CD8-positive, alpha-beta memory T cell (primary cell): Measurements from ENCODE around the gene SNX18. TPM values are rescaled to one million over a fixed set of nuclear protein-coding genes. Genes with fewer than 3 reads are reported as not detected.

Experiments used
- CTCF ChIA-PET: fragments of 350-600 bp; sonication (Branson Sonifier 250); formaldehyde crosslinking; loops from one replicate; lab custom pipeline; 2021; ENCODE audit warnings: antibody characterized with exemption; lab: Charles Lee
- POLR2A ChIA-PET: fragments of 350-600 bp; sonication (Branson Sonifier 250); formaldehyde crosslinking; loops from one replicate; lab custom pipeline; 2021; ENCODE audit warnings: antibody characterized with exemption; lab: Charles Lee
- DNase-seq, 5 donors: peaks; one replicate each; pipeline versions ENCODE4 v3.0.0 to v3.0.0-alpha.2; 2020 to 2022; ENCODE audit warnings: mixed read lengths in 1 of 5
- H3K27ac ChIP-seq: one replicate; pipeline ENCODE4 v1.7.0; 2013; ENCODE audit warnings: low read depth, mild to moderate bottlenecking, low read length, moderate library complexity
- H3K27me3 ChIP-seq: 2 replicates; pipeline ENCODE4 v1.7.0; 2013; ENCODE audit warnings: low read length, mild to moderate bottlenecking; ENCODE audit not compliant: insufficient read depth, poor library complexity, severe bottlenecking
- H3K36me3 ChIP-seq: 2 replicates; pipeline ENCODE4 v1.7.0; 2013; ENCODE audit warnings: mild to moderate bottlenecking, low read length, moderate library complexity; ENCODE audit not compliant: insufficient read depth
- H3K4me1 ChIP-seq: 2 replicates; pipeline ENCODE4 v1.7.0; 2013; ENCODE audit warnings: mild to moderate bottlenecking, low read length, moderate library complexity; ENCODE audit not compliant: insufficient read depth
- H3K4me3 ChIP-seq: 2 replicates; pipeline ENCODE4 v1.7.0; 2013; ENCODE audit warnings: mild to moderate bottlenecking, low read length
- H3K9me3 ChIP-seq: 2 replicates; pipeline ENCODE4 v1.7.0; 2013; ENCODE audit warnings: mild to moderate bottlenecking, low read length
- H3K27ac Mint-ChIP-seq, 8 donors: one replicate each; pipeline ENCODE4 v1.8.0; 2020 to 2021; ENCODE audit warnings: mixed read lengths in 8 of 8, mild to moderate bottlenecking in 6 of 8, inconsistent platforms in 3 of 8, moderate library complexity in 3 of 8
- H3K27me3 Mint-ChIP-seq, 2 donors: one replicate each; pipeline ENCODE4 v1.8.0; 2020 to 2021; ENCODE audit warnings: mixed read lengths in 2 of 2, mild to moderate bottlenecking in 1 of 2, moderate library complexity in 1 of 2
- H3K36me3 Mint-ChIP-seq, 3 donors: one replicate each; pipeline ENCODE4 v1.8.0; 2020 to 2021; ENCODE audit warnings: mixed read lengths in 3 of 3, inconsistent platforms in 1 of 3, mild to moderate bottlenecking in 1 of 3
- H3K4me1 Mint-ChIP-seq, 3 donors: one replicate each; pipeline ENCODE4 v1.8.0; 2020 to 2021; ENCODE audit warnings: mixed read lengths in 3 of 3, inconsistent platforms in 1 of 3, mild to moderate bottlenecking in 1 of 3
- H3K4me3 Mint-ChIP-seq, 7 donors: one replicate each; pipeline ENCODE4 v1.8.0; 2020 to 2021; ENCODE audit warnings: mixed read lengths in 7 of 7, mild to moderate bottlenecking in 6 of 7, moderate library complexity in 4 of 7, inconsistent platforms in 2 of 7
- H3K9me3 Mint-ChIP-seq, 5 donors: one replicate each; pipeline ENCODE4 v1.8.0; 2020 to 2022; ENCODE audit warnings: mixed read lengths in 5 of 5, mild to moderate bottlenecking in 3 of 5, moderate library complexity in 2 of 5, inconsistent platforms in 1 of 5
- polyA plus RNA-seq: library from polyadenylated mRNA; unstranded; fragments of 300-500 nt; fragmentation: Illumina TruSeq; gene quantifications from one replicate; pipeline ENCODE4 v1.2.3, GENCODE V29; 2021
- total RNA-seq, 2 experiments: library from RNA; stranded (reverse); gene quantifications; one replicate each; pipeline ENCODE4 v1.2.3, GENCODE V29; 2021

The SNX18 gene
- total and polyA plus RNA-seq, 3 experiments from 2014 or later: 3.8 to 23.9 (median 21.5) TPM

- Mint-ChIP-seq H3K4me1 (peaks cover 32 to 66% (median 51%) of the 10 kb centered on the region in 3 donors), H3K9me3 (no peaks in the 10 kb centered on the region), H3K36me3 (peaks cover 1 to 52% (median 23%) of the 10 kb centered on the region in 3 donors), H3K4me3 (no peak overlapping the region), H3K27me3 (peaks cover 0 to 1% of the 10 kb centered on the region in 2 donors), H3K27ac (peak overlapping the region in 2 of 8 donors; percentile 19 to 66)
- no peak overlapping the region for H3K27ac ChIP-seq
- no peaks in the 10 kb centered on the region for H3K4me1 ChIP-seq
- POLR2A ChIA-PET: no interaction called here
- H3K4me3 ChIP-seq: no peak overlapping the region
- H3K27me3 ChIP-seq: no peaks in the 10 kb centered on the region
- DNase-seq: no peak
- H3K9me3 ChIP-seq: no peaks in the 10 kb centered on the region
- H3K36me3 ChIP-seq: no peaks in the 10 kb centered on the region
- CTCF ChIA-PET: no interaction called here
Measured at GRCh38 chr5:54544044-54544443, 26.5 kb downstream of the SNX18 start.

- ChIA-PET CTCF (no interaction called here), POLR2A (no interaction called here)
- Histone ChIP-seq H3K36me3 (no peaks in the 10 kb centered on the region), H3K27ac (no peak overlapping the region), H3K27me3 (no peaks in the 10 kb centered on the region), H3K4me3 (no peak overlapping the region), H3K4me1 (no peaks in the 10 kb centered on the region), H3K9me3 (no peaks in the 10 kb centered on the region)
- no peak overlapping the region for H3K27ac Mint-ChIP-seq
- peaks cover 9 to 54% (median 24%) of the 10 kb centered on the region in 3 donors for H3K36me3 Mint-ChIP-seq
- peaks cover 23 to 50% (median 40%) of the 10 kb centered on the region in 3 donors for H3K4me1 Mint-ChIP-seq
- no peaks in the 10 kb centered on the region for H3K27me3 Mint-ChIP-seq
- DNase-seq: no peak
- H3K4me3 Mint-ChIP-seq: no peak overlapping the region
- no peaks in the 10 kb centered on the region for H3K9me3 Mint-ChIP-seq
Measured at GRCh38 chr5:54545796-54546195, 28.2 kb downstream of the SNX18 start.

DNA sequence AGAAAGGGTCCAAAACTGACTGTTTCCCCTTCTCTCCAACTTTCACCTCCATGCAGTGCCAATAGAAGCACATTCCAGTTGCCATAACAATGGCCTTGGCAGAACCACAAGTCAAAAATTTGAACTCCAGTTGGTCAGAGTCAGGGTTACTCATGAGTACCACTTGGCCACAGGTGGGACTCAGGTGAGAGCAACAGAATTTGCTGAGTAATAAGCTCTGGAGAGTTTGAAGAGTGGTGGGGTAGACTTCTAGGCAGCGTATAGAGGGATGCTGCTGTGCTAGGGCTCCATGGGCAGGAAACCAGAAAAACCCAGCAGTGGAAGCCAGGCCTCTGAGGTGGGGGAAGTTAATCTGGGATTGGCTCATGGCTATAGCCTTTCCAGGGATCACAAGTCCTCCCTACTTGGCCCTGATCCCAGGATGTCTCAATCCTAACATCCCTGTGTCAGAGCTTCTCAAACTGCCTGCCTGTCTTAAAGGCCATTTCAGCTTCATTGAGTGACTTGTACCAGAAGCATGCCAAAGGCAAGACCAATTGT lies 30.2 kb downstream of the SNX18 start:
- no peak overlapping the region for H3K4me3 ChIP-seq
- ChIA-PET POLR2A (no interaction called here), CTCF (no interaction called here)
- H3K27ac ChIP-seq: no peak overlapping the region
- no peaks in the 10 kb centered on the region for H3K27me3 ChIP-seq
- Mint-ChIP-seq H3K4me1 (peaks cover 9 to 32% (median 23%) of the 10 kb centered on the region in 3 donors), H3K4me3 (no peak overlapping the region), H3K27ac (no peak overlapping the region), H3K36me3 (peaks cover 15 to 53% (median 32%) of the 10 kb centered on the region in 3 donors), H3K9me3 (no peaks in the 10 kb centered on the region), H3K27me3 (no peaks in the 10 kb centered on the region)
- H3K9me3 ChIP-seq: no peaks in the 10 kb centered on the region
- H3K4me1 ChIP-seq: no peaks in the 10 kb centered on the region
- no peaks in the 10 kb centered on the region for H3K36me3 ChIP-seq
- DNase-seq: no peak

DNA sequence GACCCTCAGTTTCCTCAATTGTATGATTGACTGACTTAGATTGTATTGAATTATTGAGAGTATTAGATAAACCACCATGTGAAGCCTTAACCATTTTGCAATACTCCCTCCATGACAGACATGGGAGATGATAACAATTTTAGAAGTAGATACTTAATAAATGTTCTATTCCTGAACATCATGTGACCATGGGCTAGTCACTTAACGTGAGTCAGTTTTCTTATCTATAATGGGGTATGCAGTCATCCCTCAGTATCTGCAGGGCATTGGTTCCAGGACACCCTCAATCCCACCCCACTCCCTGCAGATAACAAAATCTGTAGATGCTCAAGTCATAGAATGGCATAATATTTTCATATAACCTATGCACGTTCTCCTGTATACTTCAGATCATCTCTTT lies 31.0 kb downstream of the SNX18 start:
- H3K36me3 ChIP-seq: no peaks in the 10 kb centered on the region
- H3K27ac ChIP-seq: no peak overlapping the region
- DNase-seq: no peak
- H3K4me3 Mint-ChIP-seq: no peak overlapping the region
- H3K4me1 ChIP-seq: no peaks in the 10 kb centered on the region
- H3K27me3 ChIP-seq: no peaks in the 10 kb centered on the region
- no peaks in the 10 kb centered on the region for H3K9me3 ChIP-seq
- ChIA-PET POLR2A (no interaction called here), CTCF (no interaction called here)
- H3K4me3 ChIP-seq: no peak overlapping the region
- H3K36me3 Mint-ChIP-seq: peaks cover 15 to 48% (median 29%) of the 10 kb centered on the region in 3 donors
- H3K27ac Mint-ChIP-seq: peak overlapping the region in 1 of 8 donors; percentile 35
- no peaks in the 10 kb centered on the region for H3K9me3 Mint-ChIP-seq
- no peaks in the 10 kb centered on the region for H3K27me3 Mint-ChIP-seq
- H3K4me1 Mint-ChIP-seq: peaks cover 6 to 31% (median 18%) of the 10 kb centered on the region in 3 donors

DNA sequence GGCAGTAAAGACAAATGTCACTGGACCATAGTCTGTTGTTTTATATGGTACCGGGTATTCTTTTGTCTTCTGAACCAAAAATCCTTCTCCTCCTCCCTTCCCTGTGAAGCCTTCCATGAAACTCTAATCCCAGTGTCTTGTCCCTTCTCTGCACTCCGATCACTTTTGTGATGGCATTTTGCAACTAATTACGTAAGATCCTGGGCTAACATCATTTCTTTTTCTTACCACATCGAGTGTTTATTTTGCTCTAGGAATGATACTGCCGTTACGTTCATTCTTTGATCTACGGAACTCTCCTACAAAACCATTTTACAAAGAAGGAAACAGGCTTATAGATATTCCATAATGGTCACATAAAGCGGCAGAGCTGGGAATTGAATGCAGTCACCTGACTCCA lies 33.7 kb downstream of the SNX18 start:
- Mint-ChIP-seq H3K36me3 (peaks cover 19 to 28% (median 23%) of the 10 kb centered on the region in 3 donors), H3K9me3 (no peaks in the 10 kb centered on the region), H3K27ac (no peak overlapping the region), H3K27me3 (no peaks in the 10 kb centered on the region), H3K4me3 (no peak overlapping the region), H3K4me1 (peaks cover 2 to 13% (median 7%) of the 10 kb centered on the region in 3 donors)
- no peak overlapping the region for H3K4me3 ChIP-seq
- no peak for DNase-seq
- ChIA-PET CTCF (no interaction called here), POLR2A (no interaction called here)
- no peaks in the 10 kb centered on the region for H3K9me3 ChIP-seq
- H3K4me1 ChIP-seq: no peaks in the 10 kb centered on the region
- H3K27me3 ChIP-seq: no peaks in the 10 kb centered on the region
- H3K36me3 ChIP-seq: no peaks in the 10 kb centered on the region
- no peak overlapping the region for H3K27ac ChIP-seq

- H3K27me3 Mint-ChIP-seq: no peaks in the 10 kb centered on the region
- H3K9me3 Mint-ChIP-seq: no peaks in the 10 kb centered on the region
- Histone ChIP-seq H3K27ac (no peak overlapping the region), H3K9me3 (no peaks in the 10 kb centered on the region), H3K4me3 (no peak overlapping the region), H3K4me1 (no peaks in the 10 kb centered on the region), H3K36me3 (no peaks in the 10 kb centered on the region), H3K27me3 (no peaks in the 10 kb centered on the region)
- peaks cover 2 to 6% (median 4%) of the 10 kb centered on the region in 3 donors for H3K4me1 Mint-ChIP-seq
- H3K4me3 Mint-ChIP-seq: no peak overlapping the region
- peaks cover 19 to 26% (median 20%) of the 10 kb centered on the region in 3 donors for H3K36me3 Mint-ChIP-seq
- CTCF ChIA-PET: no interaction called here
- DNase-seq: no peak
- no peak overlapping the region for H3K27ac Mint-ChIP-seq
- POLR2A ChIA-PET: no interaction called here
Measured at GRCh38 chr5:54551926-54552325, 34.4 kb downstream of the SNX18 start.

GRCh38 chr5:54552446-54552845 lies 34.9 kb downstream of the SNX18 start:
- no peak for DNase-seq
- peaks cover 0 to 2% (median 1%) of the 10 kb centered on the region in 3 donors for H3K4me1 Mint-ChIP-seq
- peak overlapping the region in 1 of 8 donors; percentile 58 for H3K27ac Mint-ChIP-seq
- Histone ChIP-seq H3K4me1 (no peaks in the 10 kb centered on the region), H3K4me3 (no peak overlapping the region), H3K27me3 (no peaks in the 10 kb centered on the region), H3K9me3 (no peaks in the 10 kb centered on the region), H3K27ac (no peak overlapping the region), H3K36me3 (no peaks in the 10 kb centered on the region)
- POLR2A ChIA-PET: no interaction called here
- no peaks in the 10 kb centered on the region for H3K9me3 Mint-ChIP-seq
- H3K27me3 Mint-ChIP-seq: no peaks in the 10 kb centered on the region
- H3K36me3 Mint-ChIP-seq: peaks cover 19 to 21% (median 19%) of the 10 kb centered on the region in 3 donors
- no peak overlapping the region for H3K4me3 Mint-ChIP-seq
- CTCF ChIA-PET: no interaction called here

- no peaks in the 10 kb centered on the region for H3K9me3 ChIP-seq
- Mint-ChIP-seq H3K36me3 (peaks cover 13 to 19% (median 16%) of the 10 kb centered on the region in 3 donors), H3K27ac (peak overlapping the region in 1 of 8 donors; percentile 13), H3K4me1 (peaks cover 0 to 2% (median 0%) of the 10 kb centered on the region in 3 donors), H3K9me3 (peaks cover 0 to 1% (median 0%) of the 10 kb centered on the region in 5 donors), H3K27me3 (no peaks in the 10 kb centered on the region), H3K4me3 (no peak overlapping the region)
- ChIA-PET POLR2A (no interaction called here), CTCF (interaction anchor here (1.6 kb wide), 1 partner anchor 291 kb away, joined by 4 read pairs; no protein-coding TSS in a partner anchor)
- no peak for DNase-seq
- no peaks in the 10 kb centered on the region for H3K4me1 ChIP-seq
- H3K27me3 ChIP-seq: no peaks in the 10 kb centered on the region
- H3K36me3 ChIP-seq: no peaks in the 10 kb centered on the region
- no peak overlapping the region for H3K4me3 ChIP-seq
- H3K27ac ChIP-seq: no peak overlapping the region
Measured at GRCh38 chr5:54553659-54554207, 36.2 kb downstream of the SNX18 start.
